MV-4-11 (cell line): Measurements from ENCODE around the gene KCNK1.

Source experiments
- DNase-seq: peaks from one replicate; lab custom pipeline; 2025; lab: John Stamatoyannopoulos, UW

Gene KCNK1

DNA sequence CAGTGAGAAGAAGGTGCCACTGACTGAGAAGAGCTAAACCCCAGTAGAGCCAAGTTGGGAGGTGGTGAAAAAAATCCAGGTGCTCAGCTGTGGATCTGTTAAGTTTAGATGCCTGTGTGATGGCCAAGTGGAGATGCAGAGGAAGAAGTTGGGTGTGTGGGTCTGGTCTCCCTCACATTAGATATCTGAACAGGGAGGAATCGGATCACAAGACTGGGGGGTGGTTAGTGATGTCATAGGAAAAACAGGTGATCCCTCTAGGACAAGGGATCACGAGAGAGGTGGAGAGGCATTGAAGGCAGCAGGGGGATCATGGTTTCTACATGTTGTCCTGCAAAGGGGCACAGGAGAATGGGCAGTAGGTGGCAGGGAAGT is 22.6 kb downstream of the KCNK1 start:
- no peak for DNase-seq

DNA sequence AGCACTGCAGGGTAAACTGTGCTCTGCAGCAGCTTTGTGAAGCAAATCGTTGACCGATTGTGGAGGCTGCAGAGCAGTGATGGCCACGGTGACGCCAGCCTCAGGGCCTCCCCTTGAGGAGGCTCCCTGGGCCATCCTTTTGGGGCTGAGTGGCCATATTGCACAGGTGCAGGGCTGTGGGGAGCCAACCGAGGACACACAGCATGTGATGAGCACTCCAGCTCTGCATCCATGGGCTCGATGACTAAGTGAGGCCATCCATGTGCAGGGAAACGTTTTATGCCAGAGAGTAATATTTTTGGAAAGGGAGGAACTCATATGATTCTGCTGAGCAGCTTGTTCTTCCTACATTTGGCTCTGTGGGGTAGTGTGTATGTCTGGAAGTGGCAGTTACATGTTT is 24.6 kb downstream of the KCNK1 start:
- DNase-seq, result no peak

DNA sequence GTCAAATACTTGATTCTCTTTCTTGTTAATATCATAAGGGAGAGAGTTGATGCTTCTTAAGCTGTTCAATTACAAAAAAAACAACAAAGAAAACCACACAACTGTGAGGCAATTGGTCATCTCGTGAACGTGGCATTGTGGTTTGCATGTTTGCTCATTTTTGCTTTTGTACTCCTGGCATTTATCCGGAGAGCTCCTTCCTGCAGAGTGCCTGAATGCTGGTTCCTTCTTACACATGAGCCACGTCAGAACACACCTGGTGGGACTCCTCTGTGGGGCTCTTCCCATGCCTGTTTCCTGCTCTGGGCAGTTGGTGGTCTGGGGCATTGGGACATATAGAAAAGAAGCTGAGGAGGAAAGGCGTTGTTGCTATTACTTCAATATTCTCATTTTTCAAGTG is 25.7 kb downstream of the KCNK1 start:
- no peak for DNase-seq

DNA sequence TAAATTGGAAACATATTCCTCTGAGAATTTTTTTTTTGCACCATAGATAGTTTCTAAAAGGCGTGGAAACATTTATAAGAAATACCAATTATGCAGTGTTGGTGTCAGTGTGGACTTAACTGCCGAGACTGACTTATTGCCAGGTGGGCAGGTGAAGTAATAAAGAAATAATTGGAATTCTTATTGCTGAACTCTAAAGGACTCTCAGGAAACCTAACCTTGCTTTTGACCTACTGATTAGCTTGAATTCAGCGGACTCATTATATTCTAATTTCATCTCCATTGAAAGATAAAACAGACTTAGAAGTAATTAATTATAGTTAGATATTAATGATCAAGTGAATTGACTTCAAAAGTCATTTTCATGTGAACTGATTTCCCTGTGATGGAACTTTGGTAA is 26.3 kb downstream of the KCNK1 start:
- DNase-seq, result no peak

DNA sequence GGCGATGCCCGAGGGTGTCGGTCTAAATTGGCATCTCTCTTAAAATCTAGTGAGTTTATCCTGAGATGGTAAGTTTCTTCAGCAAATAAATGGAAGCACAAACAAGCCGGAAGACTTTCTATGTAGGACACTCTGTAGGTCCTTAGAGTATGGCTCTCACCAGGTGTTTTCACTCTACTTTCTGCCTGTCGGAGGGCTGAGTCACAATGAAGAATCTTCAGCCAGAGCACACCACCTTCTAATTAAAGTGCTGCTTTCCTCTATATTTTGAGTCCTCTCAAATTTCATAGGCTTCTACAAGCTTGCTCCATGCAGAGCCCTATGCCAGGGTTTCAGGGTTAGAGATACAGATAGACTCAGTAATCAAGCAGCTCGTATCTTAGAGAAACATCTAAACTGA is 27.1 kb downstream of the KCNK1 start:
- no peak for DNase-seq

DNA sequence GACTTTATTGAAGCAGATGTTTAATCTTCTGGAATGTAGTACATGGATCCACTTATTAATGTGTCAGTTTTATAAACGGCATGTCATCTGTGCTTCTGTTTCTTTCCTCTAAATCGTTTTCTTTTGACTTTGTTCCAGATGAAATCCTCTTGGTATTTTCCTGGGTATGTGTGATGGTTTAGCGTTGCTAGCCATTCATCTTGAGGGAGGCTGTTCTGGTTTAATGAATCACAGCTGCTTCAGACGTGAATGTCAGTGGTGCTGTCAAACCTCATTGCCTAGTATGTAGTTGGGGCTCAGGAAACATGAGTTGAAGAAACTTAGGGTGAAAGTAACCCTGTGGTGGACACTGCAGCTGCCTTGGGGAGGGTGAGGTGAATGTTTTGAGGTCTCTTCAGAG is 33.2 kb downstream of the KCNK1 start:
- DNase-seq, result no peak

DNA sequence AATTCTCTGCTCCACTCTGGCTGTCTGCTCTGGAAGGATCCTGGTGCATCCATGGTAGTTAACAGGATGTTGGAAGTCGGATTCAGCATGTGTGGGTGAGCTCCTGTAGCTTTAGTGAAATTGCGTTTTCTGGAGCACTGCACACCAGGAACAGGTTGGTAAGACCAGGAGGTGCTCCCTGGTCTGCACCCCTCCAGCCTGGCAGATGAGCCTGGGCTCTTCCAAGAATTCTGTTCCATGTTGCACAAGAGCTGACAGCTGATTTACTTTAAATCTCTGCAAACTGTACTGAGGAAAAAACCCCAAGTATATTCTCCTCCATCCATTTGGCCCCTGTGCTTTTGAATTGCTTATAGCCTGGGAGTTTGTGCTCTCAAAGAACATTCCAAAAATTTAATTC is 33.7 kb downstream of the KCNK1 start:
- no peak for DNase-seq

DNA sequence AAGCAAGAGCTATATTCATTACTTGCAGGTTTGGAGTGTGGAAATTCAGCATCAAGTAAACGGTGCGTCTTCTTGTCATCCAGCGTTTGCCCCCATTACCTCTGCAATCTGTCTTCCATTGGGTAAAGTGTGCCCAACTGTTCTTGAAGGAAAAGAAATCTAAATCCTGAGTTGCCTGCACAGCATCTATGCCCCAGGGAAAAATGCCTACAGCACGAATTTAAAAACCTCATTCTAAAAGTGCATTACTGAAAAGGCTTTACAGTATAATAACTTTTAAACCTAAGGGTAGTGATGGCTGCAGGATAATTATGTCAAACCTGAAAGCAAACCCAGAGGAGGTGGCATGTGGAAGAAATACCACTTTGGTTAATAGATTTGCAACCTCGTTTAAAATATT is 37.2 kb downstream of the KCNK1 start:
- DNase-seq, result no peak

DNA sequence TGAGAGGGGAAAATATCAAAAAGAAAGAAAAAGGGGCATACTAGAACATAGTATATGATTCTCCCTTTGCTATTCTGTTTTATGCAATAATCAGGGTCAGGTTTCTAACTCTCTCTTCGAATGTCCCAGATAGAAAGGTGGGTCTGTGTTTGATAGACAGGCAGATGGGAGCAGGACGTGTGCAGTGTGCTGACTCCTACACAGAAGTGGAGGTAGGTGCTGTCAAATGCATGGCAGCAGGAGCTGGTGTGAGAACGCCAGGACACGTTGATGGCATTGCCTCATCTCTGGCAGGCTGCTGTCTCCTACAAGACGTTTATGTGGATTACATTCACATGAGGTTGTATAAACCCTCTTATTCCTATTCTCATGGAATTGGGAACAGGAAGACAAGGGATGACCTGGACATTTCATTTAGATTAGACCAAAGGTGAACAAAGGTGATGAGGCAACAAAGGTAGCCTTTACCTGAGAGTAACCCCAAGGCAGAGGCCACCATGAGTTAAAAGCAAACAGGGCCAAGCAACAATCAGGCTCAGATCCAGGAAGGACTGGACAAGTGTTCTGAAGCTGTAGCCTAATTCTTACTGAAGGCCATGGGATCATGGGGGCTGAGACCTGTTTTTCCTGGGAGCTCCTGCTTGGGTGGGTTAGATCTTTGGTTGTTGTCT is 37.8 kb downstream of the KCNK1 start:
- DNase-seq, result no peak

DNA sequence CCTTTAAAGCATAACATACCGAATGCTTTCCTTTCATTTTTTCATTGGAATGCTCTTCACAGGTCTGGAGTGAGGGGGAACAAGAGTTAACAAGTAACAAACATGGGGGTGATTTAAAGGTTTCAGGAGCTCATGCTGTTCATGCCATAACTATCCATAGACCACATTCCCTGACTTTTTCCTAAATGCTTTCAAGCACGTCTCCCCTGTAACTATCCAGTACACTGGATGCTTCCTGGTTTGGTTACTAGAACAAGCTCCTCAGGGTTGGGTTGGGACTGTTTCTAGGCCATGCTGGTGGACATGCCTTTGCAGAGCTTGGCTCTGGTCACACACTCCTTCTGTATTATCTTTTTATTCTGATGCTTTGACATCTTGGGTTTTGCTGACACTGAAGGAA is 38.6 kb downstream of the KCNK1 start:
- no peak for DNase-seq

DNA sequence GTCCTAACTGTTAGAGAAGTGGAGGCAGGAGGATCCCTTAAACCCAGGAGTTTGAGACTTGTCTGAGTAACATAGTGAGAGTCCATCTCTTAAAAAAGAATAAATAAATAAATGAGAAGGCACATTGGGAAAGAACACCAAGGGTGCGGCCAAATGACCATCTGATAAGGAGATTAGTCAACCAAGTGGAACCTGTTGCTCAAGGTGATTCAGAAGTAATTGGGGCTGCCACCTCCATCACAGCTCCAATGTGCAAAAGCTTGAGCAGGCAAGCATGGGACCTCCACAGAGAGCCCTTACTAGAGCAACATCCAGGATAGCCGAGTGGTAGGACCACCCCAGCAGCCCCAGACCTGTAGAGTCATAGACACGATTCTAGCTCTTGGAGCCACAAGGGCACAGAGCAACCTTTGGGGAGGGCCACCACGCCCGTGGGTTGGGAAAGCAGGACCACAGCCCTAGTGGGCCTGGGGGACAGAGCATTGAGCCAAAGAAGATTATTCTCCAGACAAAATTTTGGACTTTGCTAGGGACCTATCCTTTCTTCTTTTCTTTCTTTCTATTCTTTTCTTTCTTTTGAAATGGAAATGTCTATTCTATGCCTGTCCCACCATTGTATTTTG is 40.9 kb downstream of the KCNK1 start:
- DNase-seq, result no peak

DNA sequence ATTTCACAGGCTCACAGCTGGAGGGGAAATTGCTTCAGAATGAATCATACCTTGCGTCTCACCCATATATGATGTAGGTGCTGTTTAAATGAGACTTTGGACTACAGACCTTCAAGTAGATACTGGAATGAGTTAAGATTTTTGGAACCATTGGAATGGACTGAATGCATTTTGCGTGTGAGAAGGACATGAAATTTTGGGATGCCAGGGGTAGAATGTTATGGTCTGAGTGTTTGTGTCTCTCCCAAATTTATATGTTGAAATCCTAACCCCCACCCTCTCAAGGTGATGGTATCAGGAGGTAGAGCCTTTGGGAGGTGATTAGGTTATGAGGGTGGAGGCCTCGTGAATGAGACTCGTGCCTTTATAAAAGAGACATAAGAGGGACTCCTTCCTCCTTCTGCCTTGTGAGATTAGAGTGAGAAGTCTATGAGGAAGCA is 41.4 kb downstream of the KCNK1 start:
- DNase-seq, result no peak

DNA sequence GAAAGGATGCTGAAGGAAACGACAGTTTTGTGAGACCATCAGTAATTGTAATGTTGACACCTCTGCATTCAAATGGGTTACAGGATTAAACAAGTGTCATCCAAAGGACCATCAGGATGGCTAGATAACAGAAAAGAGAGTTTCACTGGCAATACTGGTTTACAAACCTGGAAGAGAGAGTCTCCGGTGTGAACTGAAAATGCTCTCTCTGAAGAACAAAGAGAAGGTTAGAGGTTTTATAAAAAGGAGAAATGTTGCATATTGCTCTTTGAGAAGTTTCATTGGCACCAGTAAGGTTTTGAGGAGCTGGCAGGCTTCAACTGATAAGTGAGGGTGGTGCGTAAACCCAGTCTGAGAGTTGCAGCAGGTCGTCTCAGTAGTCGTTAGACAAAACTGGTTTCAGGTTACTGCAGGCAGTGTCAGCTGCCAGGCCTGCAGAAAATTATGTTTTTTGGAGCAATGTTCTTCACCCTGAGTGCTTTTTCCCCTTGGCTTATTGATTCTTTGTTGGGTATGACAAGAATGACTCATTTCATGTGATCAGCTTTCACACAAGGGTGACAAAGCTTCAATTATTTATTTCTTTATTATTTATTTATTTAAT is 42.2 kb downstream of the KCNK1 start:
- no peak for DNase-seq

DNA sequence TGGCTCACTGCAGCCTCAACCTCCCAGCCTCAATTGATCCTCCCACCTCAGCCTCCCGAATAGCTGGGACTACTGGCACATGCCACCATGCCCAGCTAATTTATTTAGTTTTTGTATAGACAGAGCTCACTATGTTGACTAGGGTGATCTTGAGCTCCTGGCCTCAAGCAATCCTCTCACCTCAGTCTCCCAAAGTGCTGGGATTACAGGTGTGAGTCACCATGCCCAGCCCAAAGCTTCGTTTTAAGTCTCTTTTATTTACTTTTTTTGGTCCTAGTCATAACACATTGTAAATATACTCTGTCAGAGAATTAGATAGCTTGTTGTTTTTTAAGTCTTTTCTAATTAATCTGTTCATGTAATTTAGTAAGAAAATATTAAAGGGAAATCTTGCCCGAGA is 42.8 kb downstream of the KCNK1 start:
- DNase-seq, result no peak

DNA sequence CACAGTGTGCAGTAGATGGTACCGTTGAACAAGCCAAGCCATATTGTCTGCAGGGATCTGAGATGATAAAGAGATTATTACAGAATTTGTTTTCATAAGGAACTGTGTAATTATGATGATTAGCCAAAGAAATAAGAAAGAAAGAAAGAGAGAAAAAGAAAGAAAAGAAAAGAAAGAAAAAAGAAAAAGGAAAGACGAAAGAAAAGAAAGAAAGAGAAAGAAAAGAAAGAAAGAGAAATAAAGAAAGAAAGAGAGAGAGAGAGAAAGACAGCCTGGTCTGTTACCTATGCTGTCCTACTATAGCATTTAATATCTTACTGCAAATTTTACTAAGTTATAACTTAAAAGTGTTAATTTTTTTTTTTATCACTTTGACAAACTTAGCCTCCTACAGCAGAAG is 43.6 kb downstream of the KCNK1 start:
- DNase-seq, result no peak

DNA sequence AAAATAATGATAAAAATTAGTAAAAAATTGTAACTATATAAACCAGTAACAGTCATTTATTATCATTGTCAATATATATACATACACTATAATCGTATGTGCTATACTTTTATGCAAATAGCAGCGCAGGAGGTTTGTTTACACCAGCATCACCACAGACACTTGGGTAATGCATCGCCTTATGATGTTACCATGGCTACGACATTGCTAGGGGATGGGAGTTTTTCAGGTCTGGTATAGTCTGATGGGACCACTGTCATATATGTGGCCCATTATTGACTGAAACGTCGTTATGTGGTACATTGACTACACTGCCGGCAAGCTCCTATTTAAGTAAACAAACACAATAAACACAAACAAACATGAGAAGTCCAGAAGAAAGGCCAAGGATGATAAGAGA is 45.6 kb downstream of the KCNK1 start:
- no peak for DNase-seq

DNA sequence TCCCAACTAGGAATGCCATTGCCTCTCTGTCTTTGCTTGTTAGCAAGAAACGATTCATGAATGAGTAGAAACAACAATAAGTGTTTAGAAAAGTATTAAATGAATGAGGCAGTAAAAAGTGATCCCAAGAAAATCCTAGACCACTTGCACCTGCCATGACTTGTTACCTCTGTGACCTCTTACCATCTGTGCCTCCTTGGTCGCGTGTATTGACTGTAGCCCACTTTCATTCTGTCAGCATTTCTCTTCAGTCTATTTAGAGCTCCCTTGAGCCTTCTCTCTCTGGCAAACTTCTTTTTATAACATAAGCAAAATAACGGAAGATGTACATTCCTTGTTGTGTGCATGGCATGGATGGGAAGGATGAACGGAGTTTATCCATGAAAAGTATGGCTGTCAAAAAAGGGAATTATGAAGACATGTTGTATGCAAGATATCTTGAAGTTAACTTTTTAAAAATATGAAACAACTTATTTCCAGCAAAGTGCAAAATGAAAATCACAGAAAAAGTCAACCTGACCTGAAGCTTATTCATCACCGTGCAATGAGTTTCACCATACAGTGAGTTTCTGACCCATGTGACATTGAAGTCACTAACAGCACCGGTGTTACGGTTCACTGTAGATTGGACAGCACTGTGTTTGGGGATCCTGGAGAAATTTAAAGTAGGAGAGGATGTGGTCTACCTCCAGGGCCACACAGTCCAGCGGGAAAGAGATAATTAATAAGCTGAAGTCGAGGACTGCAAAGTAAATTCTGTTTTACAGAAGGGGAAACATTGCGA is 47.7 kb downstream of the KCNK1 start:
- DNase-seq, result no peak

DNA sequence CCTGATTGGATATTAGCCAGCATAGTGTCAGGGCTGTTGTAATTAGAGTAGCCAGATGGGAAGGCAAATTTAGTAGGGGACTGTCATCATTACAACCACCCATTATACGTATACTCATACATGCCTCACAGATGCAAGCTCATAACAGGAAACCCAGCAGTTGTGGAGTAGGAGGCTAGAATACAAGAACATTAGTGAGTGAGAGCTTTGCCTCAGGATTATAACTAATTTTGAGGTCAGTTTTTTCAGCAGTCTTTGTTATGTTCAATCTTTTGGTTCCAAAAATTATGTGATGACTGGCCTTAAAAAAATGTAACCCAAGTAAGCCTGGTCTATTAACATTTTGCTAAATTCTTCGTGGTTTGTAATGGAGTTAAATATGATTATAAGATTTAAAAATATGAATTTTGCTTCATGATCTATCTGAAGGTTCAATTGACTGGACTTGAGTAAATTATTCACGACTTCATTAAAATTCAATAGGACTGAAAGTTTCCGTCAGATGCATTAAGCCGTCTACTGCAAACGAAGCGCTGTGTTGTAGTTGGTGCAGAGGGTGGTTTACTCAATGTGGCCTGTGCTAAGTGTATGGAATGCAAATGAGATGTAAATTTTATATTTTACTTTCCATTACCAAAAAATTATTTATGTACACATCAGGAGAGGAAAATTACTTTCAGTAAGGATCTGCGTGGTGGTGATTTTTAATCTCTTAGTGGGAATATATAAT is 48.8 kb downstream of the KCNK1 start:
- no peak for DNase-seq

DNA sequence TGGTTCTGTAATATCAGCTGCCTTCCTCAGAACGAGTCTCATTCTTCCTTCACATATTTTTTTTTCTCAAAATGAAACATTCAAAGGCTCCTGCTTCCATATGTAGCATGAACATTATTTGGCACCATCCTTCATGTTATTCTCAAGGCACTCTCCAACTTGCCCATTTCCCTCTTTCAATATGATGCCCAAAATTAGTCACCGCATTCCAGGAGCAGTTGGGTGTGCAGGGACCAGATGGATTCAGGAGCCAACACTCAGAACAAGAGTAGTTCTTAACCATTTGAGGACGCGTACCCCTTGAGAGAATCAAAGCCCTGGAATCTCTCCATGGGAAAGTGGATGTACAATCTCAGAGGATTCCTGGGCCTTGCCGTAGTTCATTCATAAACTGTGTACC is 50.3 kb downstream of the KCNK1 start:
- no peak for DNase-seq

DNA sequence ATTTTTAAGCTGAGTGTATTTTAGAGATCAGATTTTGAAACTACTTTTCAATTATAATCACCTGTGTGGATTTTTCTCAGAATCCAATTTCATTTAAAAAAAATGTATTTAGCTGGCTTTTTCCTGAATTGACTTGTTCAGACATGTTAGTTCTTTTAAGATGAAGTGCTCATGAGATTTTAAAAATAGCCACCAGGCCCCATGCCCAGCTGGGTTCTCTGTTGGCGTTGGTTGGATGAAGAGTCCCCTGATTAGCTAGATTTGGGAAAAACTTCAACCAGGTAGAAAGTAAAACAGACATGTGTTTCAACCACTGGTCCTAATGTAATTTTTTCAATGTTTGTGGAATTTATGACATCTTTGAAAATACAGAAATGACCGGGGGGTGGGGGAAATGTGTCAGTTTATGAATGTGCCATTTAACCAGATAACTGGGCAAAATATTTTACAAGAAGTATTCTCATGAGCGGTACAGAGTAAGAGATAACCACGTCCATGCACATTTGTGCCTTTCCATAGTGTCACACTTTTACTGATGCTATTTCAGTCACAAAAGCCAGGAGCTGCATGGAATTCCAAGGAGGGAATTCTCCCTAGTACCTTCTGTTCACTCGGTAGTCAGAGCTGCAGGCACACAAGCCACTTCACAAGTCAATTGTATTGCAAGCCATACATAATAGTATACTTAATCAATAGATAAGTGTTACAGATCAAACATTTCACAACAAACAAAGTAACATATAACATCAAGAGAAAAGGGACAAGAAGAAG is 51.1 kb downstream of the KCNK1 start:
- no peak for DNase-seq

DNA sequence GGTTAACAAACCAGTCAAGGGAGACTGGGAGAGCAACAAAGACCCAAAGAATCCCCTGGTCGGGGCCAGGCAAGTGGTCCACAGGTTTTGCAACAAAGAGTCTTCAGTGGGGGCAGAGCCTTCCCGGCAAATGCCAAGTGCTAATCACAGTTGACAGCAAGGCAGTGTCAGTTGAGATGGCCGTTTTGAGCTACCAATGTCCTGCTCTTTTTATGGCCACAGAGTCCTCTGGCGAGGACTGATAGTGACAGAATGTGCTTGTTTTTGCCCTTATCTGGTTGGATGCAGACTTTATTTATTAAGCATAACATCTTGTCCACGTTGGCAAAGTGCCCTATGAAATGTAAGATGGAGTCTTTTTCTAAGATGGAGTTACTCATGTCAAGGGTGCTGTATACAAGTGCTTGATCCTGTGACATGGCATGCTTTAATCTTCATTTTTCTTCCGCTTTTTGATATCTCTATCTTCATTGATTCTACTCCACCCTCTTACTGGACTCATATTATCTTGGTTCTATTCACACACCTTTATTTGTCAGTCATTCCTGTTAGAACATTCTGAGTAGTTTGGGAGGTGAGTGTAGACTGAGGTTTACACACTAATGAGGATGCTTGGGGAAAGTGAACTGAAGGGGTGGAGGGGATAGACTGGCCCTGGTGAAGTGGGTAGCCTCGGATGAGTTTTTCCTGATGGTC is 51.8 kb downstream of the KCNK1 start:
- no peak for DNase-seq
